WI38 (cell line): ENCODE data around the gene AP4B1.

Source experiments
- H3K4me3 ChIP-seq: 2 replicates; pipeline ENCODE4 v1.5.1; 2011; ENCODE audit warnings: low read depth, mild to moderate bottlenecking, control low read depth, low read length
- CTCF ChIP-seq: IDR thresholded peaks from 2 replicates; pipeline ENCODE4 v1.5.1; 2012; ENCODE audit warnings: low read depth, mild to moderate bottlenecking, control low read depth, low read length

AP4B1 gene

GRCh38 chr1:113937146-113937545, 32.5 kb upstream of the AP4B1 start:
- no peak for TF ChIP-seq CTCF
- no peak overlapping the region for H3K4me3 ChIP-seq

GRCh38 chr1:113935970-113936369, 31.4 kb upstream of the AP4B1 start:
- TF ChIP-seq CTCF: no peak
- H3K4me3 ChIP-seq: no peak overlapping the region

GRCh38 chr1:113935176-113935575, 30.6 kb upstream of the AP4B1 start:
- no peak overlapping the region for H3K4me3 ChIP-seq
- TF ChIP-seq CTCF: no peak

- no peak for TF ChIP-seq CTCF
Observed at GRCh38 chr1:113934511-113935055, 30.0 kb upstream of the AP4B1 start.

GRCh38 chr1:113934006-113934405, 29.4 kb upstream of the AP4B1 start:
- TF ChIP-seq CTCF: no peak
- H3K4me3 ChIP-seq: no peak overlapping the region

More at GRCh38 chr1:113934511-113935055, 30.0 kb upstream of the AP4B1 start:
- H3K4me3 ChIP-seq: no peak overlapping the region

- H3K4me3 ChIP-seq: peak overlapping the region; percentile 99
- no peak for TF ChIP-seq CTCF
Observed at GRCh38 chr1:113931451-113931851, 26.9 kb upstream of the AP4B1 start.

- peak overlapping the region; percentile 99 for H3K4me3 ChIP-seq
Observed at GRCh38 chr1:113930499-113931161, 26.0 kb upstream of the AP4B1 start.

More at GRCh38 chr1:113930499-113931161, 26.0 kb upstream of the AP4B1 start:
- no peak for TF ChIP-seq CTCF
